Nephron (organoid): ENCODE data around the gene OR8J3.
"Not testable (repeated sequence)": the region's sequence is repeated elsewhere in the genome, so short reads cannot be mapped to it uniquely, and the experiment has no call there.

Source experiments
- H3K27ac Mint-ChIP-seq, 3 experiments: 2 replicates each; pipeline ENCODE4 v1.8.0; 2020; ENCODE audit warnings: mixed read lengths in 3 of 3, mild to moderate bottlenecking in 2 of 3, moderate library complexity in 1 of 3
- H3K27me3 Mint-ChIP-seq: 2 replicates; pipeline ENCODE4 v1.8.0; 2021; ENCODE audit warnings: low read depth, mild to moderate bottlenecking, moderate library complexity, mixed read lengths
- H3K36me3 Mint-ChIP-seq: 2 replicates; pipeline ENCODE4 v1.8.0; 2020; ENCODE audit warnings: low read depth, mixed read lengths
- H3K4me1 Mint-ChIP-seq: 2 replicates; pipeline ENCODE4 v1.8.0; 2020; ENCODE audit warnings: mixed read lengths
- H3K4me3 Mint-ChIP-seq, 3 experiments: 2 replicates each; pipeline ENCODE4 v1.8.0; 2020; ENCODE audit warnings: mild to moderate bottlenecking in 3 of 3, mixed read lengths in 3 of 3, moderate library complexity in 2 of 3
- H3K9me3 Mint-ChIP-seq: 2 replicates; pipeline ENCODE4 v1.8.0; 2020; ENCODE audit warnings: mixed read lengths
- CTCF ChIP-seq, 3 experiments: fragments of 200-600 bp; sonication (generic); IDR thresholded peaks; one replicate each; pipeline ENCODE4 v1.5.0; 2021; ENCODE audit warnings: antibody characterized with exemption in 3 of 3; ENCODE audit not compliant: unreplicated experiment in 3 of 3

Gene OR8J3

GRCh38 chr11:56163804-56164203 lies 23.8 kb upstream of the OR8J3 start:
- TF ChIP-seq CTCF (IDR thresholded peaks at IDR 0.05; ENCODE audit: unreplicated experiment in 3 of 3): no peak
- Mint-ChIP-seq H3K4me1 (no peaks in the 10 kb centered on the region), H3K9me3 (no peaks in the 10 kb centered on the region), H3K36me3 (no peaks in the 10 kb centered on the region), H3K4me3 (no peak overlapping the region), H3K27ac (no peak overlapping the region), H3K27me3 (no peaks in the 10 kb centered on the region)

- H3K4me3 Mint-ChIP-seq: no peak within 1 kb of the TSS
- no peaks in the 10 kb centered on the region for H3K27me3 Mint-ChIP-seq
- H3K36me3 Mint-ChIP-seq: no peaks in the 10 kb centered on the region
- H3K27ac Mint-ChIP-seq: no peak within 1 kb of the TSS
- H3K4me1 Mint-ChIP-seq: no peaks in the 10 kb centered on the region
- peaks cover 7% of the 10 kb centered on the region for H3K9me3 Mint-ChIP-seq
- no peak for TF ChIP-seq CTCF (IDR thresholded peaks at IDR 0.05; ENCODE audit: unreplicated experiment in 3 of 3)
These were observed 20.2 kb upstream of the OR8J3 start, which contains the start of gene OR8K5 for GRCh38 chr11:56160217-56160616. OR8K5 (minus strand) TSS chr11:56160317; CDS start chr11:56160317, 0 bp downstream.

GRCh38 chr11:56152333-56152732 lies 12.3 kb upstream of the OR8J3 start:
- Mint-ChIP-seq H3K4me3 (no peak overlapping the region), H3K4me1 (no peaks in the 10 kb centered on the region), H3K36me3 (no peaks in the 10 kb centered on the region), H3K27ac (no peak overlapping the region), H3K9me3 (peaks cover 22% of the 10 kb centered on the region), H3K27me3 (no peaks in the 10 kb centered on the region)
- no peak for TF ChIP-seq CTCF (IDR thresholded peaks at IDR 0.05; ENCODE audit: unreplicated experiment in 3 of 3)

GRCh38 chr11:56151376-56151775 lies 11.4 kb upstream of the OR8J3 start:
- H3K4me3 Mint-ChIP-seq: no peak overlapping the region
- H3K36me3 Mint-ChIP-seq: no peaks in the 10 kb centered on the region
- H3K9me3 Mint-ChIP-seq: peaks cover 17% of the 10 kb centered on the region
- no peak for TF ChIP-seq CTCF (IDR thresholded peaks at IDR 0.05; ENCODE audit: unreplicated experiment in 3 of 3)
- H3K27ac Mint-ChIP-seq: no peak overlapping the region
- no peaks in the 10 kb centered on the region for H3K27me3 Mint-ChIP-seq
- H3K4me1 Mint-ChIP-seq: no peaks in the 10 kb centered on the region

GRCh38 chr11:56143681-56144080 lies 3.7 kb upstream of the OR8J3 start:
- not testable (repeated sequence) for H3K9me3 Mint-ChIP-seq, H3K36me3 Mint-ChIP-seq, H3K4me1 Mint-ChIP-seq, H3K4me3 Mint-ChIP-seq, H3K27me3 Mint-ChIP-seq, H3K27ac Mint-ChIP-seq

GRCh38 chr11:56122073-56122472 lies 17.9 kb downstream of the OR8J3 start, which contains the start of gene OR8H3:
OR8H3 (plus strand) TSS chr11:56122373; CDS start chr11:56122373, 0 bp downstream.
- no peaks in the 10 kb centered on the region for H3K36me3 Mint-ChIP-seq
- no peak for TF ChIP-seq CTCF (IDR thresholded peaks at IDR 0.05; ENCODE audit: unreplicated experiment in 3 of 3)

More at GRCh38 chr11:56122073-56122472, 17.9 kb downstream of the OR8J3 start, which contains the start of gene OR8H3:
- Mint-ChIP-seq H3K27me3 (no peaks in the 10 kb centered on the region), H3K4me1 (no peaks in the 10 kb centered on the region), H3K9me3 (no peaks in the 10 kb centered on the region), H3K27ac (no peak within 1 kb of the TSS), H3K4me3 (no peak within 1 kb of the TSS)
